Endothelial cell of umbilical vein (primary cell): ENCODE measurements around the gene CCDC197. TPM values are rescaled to one million over a fixed set of nuclear protein-coding genes. Genes with fewer than 3 reads are reported as not detected.

Source experiments
- BruUV-seq: library from RNA; stranded (reverse); fragments of 400-500 nt; replicated peaks from 2 replicates; lab custom pipeline; 2021; lab: Mats Ljungman, UMichigan
- CTCF ChIA-PET: fragments of 300-600, 350-600 bp; sonication (Branson Sonifier 250); formaldehyde crosslinking; loops from one replicate; lab custom pipeline; 2021; ENCODE audit warnings: antibody characterized with exemption, inconsistent platforms; lab: Charles Lee
- POLR2A ChIA-PET: fragments of 300-600, 350-600 bp; sonication (Branson Sonifier 250); formaldehyde crosslinking; loops from one replicate; lab custom pipeline; 2021; ENCODE audit warnings: antibody characterized with exemption, inconsistent platforms; lab: Charles Lee
- DNase-seq: peaks from one replicate; pipeline ENCODE4 v3.0.0-alpha.2; 2011; ENCODE audit warnings: low read depth, low spot score
- FAIRE-seq: peaks from 2 replicates; lab custom pipeline; 2011; peaks lifted over from hg19 to GRCh38; lab: Jason Lieb, UNC
- H2AFZ ChIP-seq: 2 replicates; pipeline ENCODE4 v1.6.0; 2012; ENCODE audit warnings: low read depth, low read length, control low read depth, inconsistent platforms
- H3K27ac ChIP-seq: 2 replicates; pipeline ENCODE4 v1.5.1; 2011; ENCODE audit warnings: low read depth, mild to moderate bottlenecking, control low read depth, low read length, moderate library complexity; ENCODE audit not compliant: insufficient read depth
- H3K27me3 ChIP-seq, 2 experiments: 2 replicates each; pipeline versions ENCODE4 v1.6.0 to v1.6.1; 2011; ENCODE audit warnings: low read length in 2 of 2, mixed read lengths in 1 of 2; ENCODE audit not compliant: control insufficient read depth in 2 of 2, insufficient read depth in 2 of 2
- H3K36me3 ChIP-seq, 2 experiments: 2 replicates in 1 of 2; 3 replicates in 1 of 2; pipeline ENCODE4 v1.5.1; 2011; ENCODE audit warnings: low read length in 2 of 2, mild to moderate bottlenecking in 1 of 2, moderate library complexity in 1 of 2; ENCODE audit not compliant: control insufficient read depth in 2 of 2, insufficient read depth in 2 of 2; ENCODE audit errors: extremely low read depth in 1 of 2
- H3K4me1 ChIP-seq: 3 replicates; pipeline ENCODE4 v1.5.1; 2011; ENCODE audit warnings: mild to moderate bottlenecking, low read length; ENCODE audit not compliant: control insufficient read depth, insufficient read depth; ENCODE audit errors: extremely low read depth
- H3K4me2 ChIP-seq: 2 replicates; pipeline ENCODE4 v1.6.1; 2011; ENCODE audit warnings: low read length, control low read depth, mixed read lengths; ENCODE audit not compliant: insufficient read depth
- H3K4me3 ChIP-seq, 3 experiments: fragments of 200-600 bp in 1 of 3; sonication (generic), shearing (Covaris generic) in 1 of 3; replicated peaks in 1 of 3; 2 replicates each; pipeline ENCODE4 v1.5.1; 2011 to 2016; ENCODE audit warnings: control low read depth in 3 of 3, low read length in 3 of 3, mild to moderate bottlenecking in 2 of 3, inconsistent platforms in 1 of 3, low read depth in 1 of 3, moderate library complexity in 1 of 3; ENCODE audit not compliant: insufficient read depth in 1 of 3
- H3K79me2 ChIP-seq: 2 replicates; pipeline ENCODE4 v1.6.0; 2012; ENCODE audit warnings: low read length, inconsistent platforms; ENCODE audit not compliant: control insufficient read depth, insufficient read depth
- H3K9ac ChIP-seq: replicated peaks from 2 replicates; pipeline ENCODE3; 2011; ENCODE audit warnings: low read length, control low read depth; ENCODE audit not compliant: insufficient read depth; ENCODE audit errors: extremely low read depth
- H3K9me1 ChIP-seq: replicated peaks from 3 replicates; pipeline ENCODE4 v1.6.0; 2011; ENCODE audit warnings: mild to moderate bottlenecking, low read length; ENCODE audit not compliant: control insufficient read depth, insufficient read depth; ENCODE audit errors: extremely low read depth
- H3K9me3 ChIP-seq: replicated peaks from 2 replicates; pipeline ENCODE4 v1.5.1; 2012; ENCODE audit warnings: low read length, inconsistent platforms; ENCODE audit not compliant: control insufficient read depth, insufficient read depth
- H4K20me1 ChIP-seq: replicated peaks from 2 replicates; pipeline ENCODE3; 2011; ENCODE audit warnings: mild to moderate bottlenecking, low read length; ENCODE audit not compliant: control insufficient read depth, insufficient read depth; ENCODE audit errors: extremely low read depth
- CTCF ChIP-seq, 2 donors: IDR thresholded peaks; 1 replicate in 1 of 2; 2 replicates in 1 of 2; pipeline ENCODE4 v1.5.1; 2011; ENCODE audit warnings: low read length in 2 of 2, mild to moderate bottlenecking in 2 of 2, moderate library complexity in 2 of 2, control low read depth in 1 of 2, inconsistent platforms in 1 of 2, low read depth in 1 of 2; ENCODE audit not compliant: insufficient read depth in 1 of 2; ENCODE audit errors: extremely low read depth in 1 of 2
- EZH2 ChIP-seq: IDR thresholded peaks from 2 replicates; pipeline ENCODE4 v1.6.1; 2012; ENCODE audit warnings: borderline replicate concordance, low read depth, mild to moderate bottlenecking, moderate library complexity, low read length, inconsistent platforms; ENCODE audit not compliant: severe bottlenecking
- FOS ChIP-seq: IDR thresholded peaks from 2 replicates; pipeline ENCODE4 v1.6.1; 2011; ENCODE audit warnings: mild to moderate bottlenecking, low read length, moderate library complexity, borderline replicate concordance; ENCODE audit not compliant: insufficient read depth
- GATA2 ChIP-seq: IDR thresholded peaks from 2 replicates; pipeline ENCODE4 v1.7.0; 2011; ENCODE audit warnings: low read depth, mild to moderate bottlenecking, moderate library complexity, mixed read lengths, low read length; ENCODE audit not compliant: insufficient read length, insufficient read depth
- JUN ChIP-seq: IDR thresholded peaks from 2 replicates; pipeline ENCODE4 v1.6.1; 2011; ENCODE audit warnings: borderline replicate concordance, low read depth; ENCODE audit not compliant: insufficient read length, insufficient read depth
- MAX ChIP-seq: IDR thresholded peaks from 2 replicates; pipeline ENCODE4 v1.6.1; 2011; ENCODE audit not compliant: insufficient read depth, insufficient read length
- MYC ChIP-seq: IDR thresholded peaks from one replicate; pipeline ENCODE4 v1.6.1; 2011; ENCODE audit warnings: mild to moderate bottlenecking, low read depth, low read length
- POLR2A ChIP-seq: IDR thresholded peaks from 2 replicates; pipeline ENCODE4 v1.6.1; 2012; ENCODE audit warnings: low read depth, mild to moderate bottlenecking, control low read depth, low read length
- POLR2AphosphoS5 ChIP-seq: IDR thresholded peaks from 2 replicates; pipeline ENCODE4 v1.6.1; 2012; ENCODE audit warnings: low read depth, mild to moderate bottlenecking, control low read depth, low read length, moderate library complexity; ENCODE audit not compliant: insufficient read depth
- dilution Hi-C: fragments of 300-500 bp; cut with MboI; formaldehyde crosslinking; loops from one replicate; pipeline ENCODE4 v1.15.0; 2019; ENCODE audit warnings: low sequenced_read_pairs; ENCODE audit not compliant: extremely low pct_ligation_motif_present
- intact Hi-C: fragments of 100-400 bp; cut with micrococcal nuclease; formaldehyde crosslinking; loops from one replicate; pipeline ENCODE4 v1.10.0; 2022
- polyA plus RNA-seq, 4 experiments: library from polyadenylated mRNA; depleted of rRNA in 3 of 4; stranded (reverse) in 3 of 4; unstranded in 1 of 4; fragments of >200 nt; gene quantifications; 2 replicates each; pipeline versions ENCODE4 v1.2.1 to v1.2.3, GENCODE V29; 2011 to 2012; ENCODE audit warnings: missing spikeins in 1 of 4
- total RNA-seq: library from RNA; stranded (reverse); gene quantifications from 2 replicates; pipeline ENCODE4 v1.2.3, GENCODE V29; 2021

CCDC197 gene
- total and polyA plus RNA-seq, 2 donors (not counting 3 experiments of a cell fraction or from before 2014, with no cell fraction given): not detected

- Histone ChIP-seq H3K27me3 (no peaks in the 10 kb centered on the region), H3K4me2 (no peak overlapping the region), H3K79me2 (no peaks in the 10 kb centered on the region), H3K36me3 (no peaks in the 10 kb centered on the region), H3K4me3 (no peak overlapping the region), H3K9ac (no peak overlapping the region), H2AFZ (no peak overlapping the region), H4K20me1 (no peaks in the 10 kb centered on the region), H3K27ac (peak overlapping the region; percentile 49), H3K9me3 (no peaks in the 10 kb centered on the region), H3K4me1 (no peaks in the 10 kb centered on the region), H3K9me1 (no peaks in the 10 kb centered on the region)
- dilution Hi-C loops (no loop called here), intact Hi-C loops (no loop called here)
- ChIA-PET POLR2A (no interaction called here), CTCF (interaction anchor here (0.8 to 7.1 kb wide), 4 partner anchors 14 to 23 kb away, joined by 3 to 60 read pairs (median 4); no protein-coding TSS in a partner anchor)
- BruUV-seq: no TSS peak
- FAIRE-seq (no peak), DNase-seq (no peak)
- TF ChIP-seq MAX (no peak), GATA2 (no peak), POLR2AphosphoS5 (no peak), POLR2A (no peak), CTCF (IDR thresholded peaks at IDR 0.05; ENCODE audit: extremely low read depth in 1 of 2, insufficient read depth in 1 of 2, low read depth in 1 of 2, low read length in 2 of 2) (no peak), FOS (no peak), MYC (no peak), JUN (no peak), EZH2 (no peak)
Measured at GRCh38 chr14:93958567-93959238, 38.4 kb upstream of the CCDC197 start.
